ENCODE measurements around the gene PAM. TPM values are rescaled to one million over a fixed set of nuclear protein-coding genes. Genes with fewer than 3 reads are reported as not detected.

The PAM gene
- total RNA-seq, 2 experiments from 2014 or later, result not detected

GRCh38 chr5:102891175-102891574, 136.1 kb downstream of the PAM start:
- Histone ChIP-seq H3K27ac (ENCODE audit: low read depth, low read length, poor library complexity, severe bottlenecking) (no peak overlapping the region), H3K9me2 (ENCODE audit: insufficient read depth, low read length) (no peaks in the 10 kb centered on the region), H4K20me1 (ENCODE audit: insufficient read depth, low read length) (no peaks in the 10 kb centered on the region), H3K9me3 (ENCODE audit: low read length) (no peaks in the 10 kb centered on the region), H3K36me3 (ENCODE audit: insufficient read depth, low read length) (no peaks in the 10 kb centered on the region), H3K79me2 (ENCODE audit: insufficient read depth, low read depth, low read length) (no peaks in the 10 kb centered on the region), H2AFZ (ENCODE audit: low read length) (no peak overlapping the region), H3K4me3 (ENCODE audit: low read depth, low read length, poor library complexity, severe bottlenecking) (no peak overlapping the region), H3K4me1 (ENCODE audit: insufficient read depth, low read length, poor library complexity, severe bottlenecking) (no peaks in the 10 kb centered on the region), H3K4me2 (ENCODE audit: low read length) (no peak overlapping the region)
- no peak for TF ChIP-seq EZH2phosphoT487 (IDR thresholded peaks at IDR 0.05; ENCODE audit: borderline replicate concordance, low read depth, low read length)
- TF ChIP-seq CTCF (conservative IDR thresholded peaks at IDR 0.05; ENCODE audit: low read length), result no peak
- intact Hi-C loops (cut with micrococcal nuclease; ENCODE audit: unreplicated experiment), result no loop called here
- no TSS peak for BruUV-seq (replicated peaks)
- CTCF ChIA-PET (ENCODE audit: unreplicated experiment), result no interaction called here
- POLR2A ChIA-PET, result interaction anchor here (0.6 kb wide), 1 partner anchor 24 kb away, joined by 3 read pairs; no protein-coding TSS in a partner anchor
- DNase-seq (ENCODE audit: low spot score), result no peak

- H3K27ac ChIP-seq (ENCODE audit: low read depth, low read length, poor library complexity, severe bottlenecking), result no peak overlapping the region
- ChIA-PET CTCF (ENCODE audit: unreplicated experiment) (interaction anchor here (1.1 kb wide), 1 partner anchor 10 kb away, joined by 3 read pairs; no protein-coding TSS in a partner anchor), POLR2A (interaction anchor here (0.5 to 0.8 kb wide), 2 partner anchors 22 to 47 kb away, joined by 3 to 5 read pairs; no protein-coding TSS in a partner anchor)
- DNase-seq (ENCODE audit: low spot score), result no peak
- H3K9me2 ChIP-seq (ENCODE audit: insufficient read depth, low read length), result no peaks in the 10 kb centered on the region
- H3K4me1 ChIP-seq (ENCODE audit: insufficient read depth, low read length, poor library complexity, severe bottlenecking), result no peaks in the 10 kb centered on the region
- no peaks in the 10 kb centered on the region for H3K36me3 ChIP-seq (ENCODE audit: insufficient read depth, low read length)
- no peaks in the 10 kb centered on the region for H3K9me3 ChIP-seq (ENCODE audit: low read length)
- no peaks in the 10 kb centered on the region for H4K20me1 ChIP-seq (ENCODE audit: insufficient read depth, low read length)
- H3K4me2 ChIP-seq (ENCODE audit: low read length), result no peak overlapping the region
- H3K4me3 ChIP-seq (ENCODE audit: low read depth, low read length, poor library complexity, severe bottlenecking), result no peak overlapping the region
- no TSS peak for BruUV-seq (replicated peaks)
- no peak overlapping the region for H2AFZ ChIP-seq (ENCODE audit: low read length)
- TF ChIP-seq CTCF (conservative IDR thresholded peaks at IDR 0.05; ENCODE audit: low read length) (no peak), EZH2phosphoT487 (IDR thresholded peaks at IDR 0.05; ENCODE audit: borderline replicate concordance, low read depth, low read length) (no peak)
- intact Hi-C loops (cut with micrococcal nuclease; ENCODE audit: unreplicated experiment), result no loop called here
- no peaks in the 10 kb centered on the region for H3K79me2 ChIP-seq (ENCODE audit: insufficient read depth, low read depth, low read length)
Measured at GRCh38 chr5:102893942-102894341, 138.8 kb downstream of the PAM start.

- no TSS peak for BruUV-seq (replicated peaks)
- H4K20me1 ChIP-seq (ENCODE audit: insufficient read depth, low read length), result no peaks in the 10 kb centered on the region
- ChIA-PET POLR2A (no interaction called here), CTCF (ENCODE audit: unreplicated experiment) (no interaction called here)
- H3K79me2 ChIP-seq (ENCODE audit: insufficient read depth, low read depth, low read length), result no peaks in the 10 kb centered on the region
- no peaks in the 10 kb centered on the region for H3K36me3 ChIP-seq (ENCODE audit: insufficient read depth, low read length)
- intact Hi-C loops (cut with micrococcal nuclease; ENCODE audit: unreplicated experiment), result no loop called here
- H3K9me3 ChIP-seq (ENCODE audit: low read length), result no peaks in the 10 kb centered on the region
- H3K4me3 ChIP-seq (ENCODE audit: low read depth, low read length, poor library complexity, severe bottlenecking), result no peak overlapping the region
- H3K4me2 ChIP-seq (ENCODE audit: low read length), result no peak overlapping the region
- H3K27ac ChIP-seq (ENCODE audit: low read depth, low read length, poor library complexity, severe bottlenecking), result no peak overlapping the region
- no peaks in the 10 kb centered on the region for H3K9me2 ChIP-seq (ENCODE audit: insufficient read depth, low read length)
- DNase-seq (ENCODE audit: low spot score), result no peak
- H3K4me1 ChIP-seq (ENCODE audit: insufficient read depth, low read length, poor library complexity, severe bottlenecking), result no peaks in the 10 kb centered on the region
- no peak overlapping the region for H2AFZ ChIP-seq (ENCODE audit: low read length)
- TF ChIP-seq CTCF (conservative IDR thresholded peaks at IDR 0.05; ENCODE audit: low read length) (no peak), EZH2phosphoT487 (IDR thresholded peaks at IDR 0.05; ENCODE audit: borderline replicate concordance, low read depth, low read length) (no peak)
Measured at GRCh38 chr5:102895234-102895633, 140.1 kb downstream of the PAM start.

All from OCI-LY7 (cell line).